NCI-H748 (cell line): ENCODE measurements around the gene RYR3.

Experiments
- DNase-seq: peaks from one replicate; lab custom pipeline; 2025; ENCODE audit not compliant: unreplicated experiment; lab: John Stamatoyannopoulos, UW

Gene RYR3

GRCh38 chr15:33317896-33318295 lies 7.1 kb downstream of the RYR3 start:
- no peak for DNase-seq

- DNase-seq, result no peak
These were observed 9.2 kb downstream of the RYR3 start for GRCh38 chr15:33320017-33320416.

DNA sequence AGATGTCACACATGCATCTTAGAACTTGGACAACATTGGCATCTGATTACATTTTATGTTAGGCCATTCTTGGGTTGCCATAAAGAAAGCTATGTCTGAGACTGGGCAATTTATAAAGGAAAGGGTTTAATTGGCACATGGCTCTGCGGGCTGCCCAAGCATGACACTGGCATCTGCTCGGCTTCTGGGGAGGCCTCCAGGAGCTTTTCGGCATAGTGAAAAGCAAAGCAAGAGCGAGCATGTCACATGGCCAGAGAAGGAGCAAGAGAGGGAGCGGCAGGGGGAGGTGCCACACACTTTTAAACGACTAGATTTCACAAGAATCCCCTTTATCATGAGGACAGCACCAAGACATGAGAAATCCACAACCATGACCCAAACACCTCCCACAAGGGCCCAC lies 11.3 kb downstream of the RYR3 start:
- no peak for DNase-seq

DNA sequence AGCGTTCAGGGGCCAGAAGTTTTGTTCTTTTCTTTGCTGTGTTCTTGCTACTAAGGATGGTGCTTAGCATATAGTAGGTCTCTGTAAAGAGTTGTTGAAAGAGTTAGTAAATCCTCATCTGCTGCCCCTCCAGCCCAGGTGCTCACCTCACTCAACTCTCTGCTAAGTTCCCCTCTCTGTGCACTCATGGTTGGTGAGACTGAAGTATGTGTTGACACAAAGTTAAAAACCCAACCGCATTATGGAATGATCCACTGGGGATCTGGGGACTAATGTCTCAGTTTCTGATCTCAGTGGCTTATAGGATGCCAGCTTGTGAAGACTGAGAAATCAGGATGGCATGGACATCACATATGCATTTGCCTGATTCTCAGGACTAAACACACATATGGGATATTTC lies 13.8 kb downstream of the RYR3 start:
- DNase-seq, result no peak

GRCh38 chr15:33326908-33327307 lies 16.1 kb downstream of the RYR3 start:
- DNase-seq, result no peak

- no peak for DNase-seq
These were observed 17.3 kb downstream of the RYR3 start for GRCh38 chr15:33328106-33328505.

DNA sequence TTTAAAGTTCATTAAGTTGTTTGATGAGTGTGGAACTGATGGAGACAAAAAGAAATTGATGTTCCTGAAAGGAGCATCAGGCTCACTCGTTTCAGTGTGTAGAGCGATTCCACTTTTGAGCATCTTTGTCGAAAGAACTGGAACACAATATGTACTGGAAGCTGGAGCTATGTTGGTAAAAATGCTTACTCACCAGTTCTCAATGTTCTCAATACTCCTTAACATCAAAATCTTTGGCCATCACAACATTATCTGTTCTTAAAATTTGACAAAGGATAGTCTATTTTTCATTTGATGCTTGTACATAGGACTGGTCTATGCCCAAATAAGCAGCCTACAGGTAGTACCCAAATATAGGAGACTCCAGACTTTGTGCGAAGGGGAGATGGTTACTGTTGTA lies 18.7 kb downstream of the RYR3 start:
- DNase-seq, result no peak

DNA sequence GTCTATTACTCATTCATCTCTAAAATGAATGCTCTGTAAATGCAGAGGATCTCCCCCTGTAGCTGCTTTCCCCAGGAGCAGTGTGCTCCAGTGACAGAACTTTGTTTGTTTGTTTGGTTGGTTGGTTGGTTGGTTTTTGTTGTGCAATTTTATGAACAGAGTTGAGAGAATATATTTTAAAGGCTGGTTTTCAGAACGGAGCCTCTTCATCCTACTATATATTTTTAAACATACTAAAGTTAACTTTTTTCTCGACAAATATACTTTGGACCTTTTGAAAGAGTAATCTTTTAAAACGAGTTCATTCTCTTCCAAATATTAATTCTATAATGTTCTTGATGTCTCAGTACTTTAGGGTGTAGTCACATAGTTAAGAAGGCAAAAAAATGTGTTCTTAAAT lies 20.2 kb downstream of the RYR3 start:
- DNase-seq, result no peak

DNA sequence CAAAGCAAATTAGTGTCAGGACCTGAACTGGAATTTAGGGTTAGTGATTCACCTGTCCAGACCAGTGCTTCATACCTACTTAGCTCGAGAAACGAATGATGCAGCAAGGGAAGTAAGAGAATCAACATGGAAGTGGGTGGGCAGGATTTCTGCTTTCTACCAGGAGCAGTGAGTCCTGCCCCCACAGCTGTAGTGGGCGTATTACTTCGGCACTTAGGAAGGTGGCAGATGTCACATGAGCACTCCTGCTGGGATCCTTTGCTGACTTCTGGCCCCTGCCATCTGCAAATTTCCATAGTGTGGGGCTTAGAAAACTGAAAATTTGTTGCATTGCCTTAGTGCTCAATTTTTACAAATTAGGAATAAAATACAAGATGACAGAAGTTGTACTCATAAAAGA lies 31.2 kb downstream of the RYR3 start:
- peak; percentile 39 for DNase-seq

DNA sequence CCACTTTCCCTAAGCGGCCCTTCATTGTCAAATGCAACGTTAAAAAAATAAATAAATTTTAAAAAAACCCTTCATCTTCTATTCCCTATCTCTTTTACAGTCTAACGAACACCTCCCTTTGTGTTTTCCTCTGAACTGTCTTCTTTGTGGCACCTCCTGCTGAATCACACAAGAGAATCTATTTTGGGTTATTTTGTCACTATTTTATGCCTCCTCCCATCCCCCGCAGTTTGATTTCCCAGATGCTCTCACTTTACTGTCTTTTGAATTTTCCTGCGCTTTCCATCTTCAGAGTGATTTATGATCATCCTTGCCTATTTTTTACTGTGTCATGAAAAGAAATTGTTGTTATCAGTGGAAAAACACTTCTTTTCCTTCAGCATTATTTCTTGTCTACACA lies 32.5 kb downstream of the RYR3 start:
- no peak for DNase-seq

GRCh38 chr15:33344111-33344510 lies 33.3 kb downstream of the RYR3 start:
- DNase-seq, result no peak

GRCh38 chr15:33344530-33344929 lies 33.8 kb downstream of the RYR3 start:
- DNase-seq, result no peak

GRCh38 chr15:33354411-33354810 lies 43.6 kb downstream of the RYR3 start:
- no peak for DNase-seq

GRCh38 chr15:33357845-33358244 lies 47.1 kb downstream of the RYR3 start:
- no peak for DNase-seq

GRCh38 chr15:33358306-33358705 lies 47.5 kb downstream of the RYR3 start:
- DNase-seq, result no peak

- DNase-seq, result no peak
These were observed 50.1 kb downstream of the RYR3 start for GRCh38 chr15:33360886-33361285.

DNA sequence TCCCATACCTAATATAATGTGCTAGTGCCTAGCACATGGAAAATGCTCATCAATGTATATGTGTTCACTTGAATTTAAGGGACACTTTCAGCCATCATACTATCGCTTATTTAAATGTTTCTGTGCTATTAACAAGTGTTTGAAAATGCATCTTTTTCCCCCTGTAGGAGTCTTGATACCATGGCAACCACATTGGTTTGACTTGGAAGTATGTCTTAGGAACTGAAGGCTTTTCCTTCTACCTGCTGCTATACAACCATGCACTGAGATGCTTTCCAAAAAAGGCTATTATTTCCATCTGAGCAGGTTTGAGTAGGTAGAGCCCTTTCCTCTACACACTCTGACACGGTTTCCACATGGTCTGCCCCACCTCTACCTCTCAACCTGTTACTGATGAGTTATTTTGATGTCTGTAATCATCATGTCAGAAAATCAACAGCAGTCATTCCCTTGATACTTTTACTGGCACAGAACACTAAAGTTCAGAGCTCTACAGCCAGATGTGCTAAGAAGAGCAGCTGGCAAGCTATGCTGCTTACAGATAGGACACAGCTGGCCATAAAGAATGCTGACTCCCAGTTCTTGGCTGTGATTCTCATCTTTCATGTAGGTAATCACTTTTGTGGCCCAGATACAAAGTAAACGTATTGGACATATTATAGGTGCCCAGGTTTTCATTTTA lies 59.3 kb downstream of the RYR3 start:
- DNase-seq, result no peak

DNA sequence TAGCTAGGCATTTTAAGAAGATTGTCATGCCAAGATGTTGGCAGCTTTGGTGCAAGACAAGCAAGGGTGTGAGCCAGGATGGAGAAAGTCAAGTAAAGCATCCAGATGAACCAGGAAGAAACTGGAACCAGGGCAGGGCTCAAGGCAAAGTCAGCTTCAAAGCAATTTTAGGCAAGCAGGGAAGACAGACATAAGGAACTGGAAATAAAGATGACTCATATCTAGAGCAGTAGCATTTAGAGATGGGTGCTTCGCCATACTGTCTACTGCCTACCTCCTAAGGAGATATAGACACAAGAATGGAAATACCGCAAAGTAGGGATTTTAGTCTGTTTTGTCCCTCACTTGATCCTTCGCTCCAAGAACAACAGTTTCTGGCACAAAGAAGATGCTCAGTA lies 59.9 kb downstream of the RYR3 start:
- no peak for DNase-seq

- no peak for DNase-seq
These were observed 60.4 kb downstream of the RYR3 start for GRCh38 chr15:33371159-33371558.

- no peak for DNase-seq
These were observed 63.6 kb downstream of the RYR3 start for GRCh38 chr15:33374226-33374914.

GRCh38 chr15:33375236-33375635 lies 64.5 kb downstream of the RYR3 start:
- DNase-seq, result no peak

DNA sequence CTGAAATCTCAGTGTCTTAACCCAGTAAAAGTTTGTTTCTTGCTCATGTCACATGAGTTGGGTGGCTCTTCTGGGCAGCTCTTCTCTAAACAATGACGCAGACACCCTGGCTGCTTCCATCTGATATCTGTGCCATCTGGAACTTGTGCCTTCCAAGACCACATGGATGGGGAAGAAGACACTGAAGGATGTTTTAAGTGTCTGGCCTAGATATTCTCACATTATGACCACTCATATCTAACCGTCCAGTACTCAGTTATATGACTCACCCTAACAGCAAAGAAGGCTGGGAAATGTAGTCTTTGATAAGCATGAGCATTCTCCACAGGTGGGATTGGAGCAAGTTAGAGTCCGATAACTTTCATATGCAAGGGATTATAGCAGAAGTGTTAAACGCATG lies 66.4 kb downstream of the RYR3 start:
- no peak for DNase-seq
